ENCODE measurements around the gene ZNF428.

DNA sequence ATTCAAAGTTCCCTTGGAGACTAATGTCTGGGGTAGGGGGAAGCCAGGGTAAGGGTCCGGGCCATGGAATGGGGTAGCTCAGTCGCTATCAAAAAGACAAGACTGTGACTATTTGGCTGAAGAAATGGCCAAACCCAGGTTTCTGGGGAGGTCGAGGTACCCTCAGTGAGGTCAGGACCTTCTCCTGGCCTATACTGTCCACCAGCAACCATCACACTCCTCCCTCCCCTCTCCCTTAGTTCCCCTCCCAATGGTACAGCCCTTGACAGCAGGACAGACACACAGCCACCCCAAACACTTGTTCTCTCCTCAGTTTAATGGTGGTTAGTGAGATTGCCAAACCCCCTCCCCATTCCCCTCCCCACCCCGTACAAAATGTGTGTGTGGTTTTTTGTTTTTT is 2.6 kb upstream of the ZNF428 start:
- TF ChIP-seq, protein P1, sequence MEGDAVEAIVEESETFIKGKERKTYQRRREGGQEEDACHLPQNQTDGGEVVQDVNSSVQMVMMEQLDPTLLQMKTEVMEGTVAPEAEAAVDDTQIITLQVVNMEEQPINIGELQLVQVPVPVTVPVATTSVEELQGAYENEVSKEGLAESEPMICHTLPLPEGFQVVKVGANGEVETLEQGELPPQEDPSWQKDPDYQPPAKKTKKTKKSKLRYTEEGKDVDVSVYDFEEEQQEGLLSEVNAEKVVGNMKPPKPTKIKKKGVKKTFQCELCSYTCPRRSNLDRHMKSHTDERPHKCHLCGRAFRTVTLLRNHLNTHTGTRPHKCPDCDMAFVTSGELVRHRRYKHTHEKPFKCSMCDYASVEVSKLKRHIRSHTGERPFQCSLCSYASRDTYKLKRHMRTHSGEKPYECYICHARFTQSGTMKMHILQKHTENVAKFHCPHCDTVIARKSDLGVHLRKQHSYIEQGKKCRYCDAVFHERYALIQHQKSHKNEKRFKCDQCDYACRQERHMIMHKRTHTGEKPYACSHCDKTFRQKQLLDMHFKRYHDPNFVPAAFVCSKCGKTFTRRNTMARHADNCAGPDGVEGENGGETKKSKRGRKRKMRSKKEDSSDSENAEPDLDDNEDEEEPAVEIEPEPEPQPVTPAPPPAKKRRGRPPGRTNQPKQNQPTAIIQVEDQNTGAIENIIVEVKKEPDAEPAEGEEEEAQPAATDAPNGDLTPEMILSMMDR (IDR thresholded peaks at IDR 0.05 in 2 of 3, conservative IDR thresholded peaks at IDR 0.05 in 1 of 3; ENCODE audit: borderline replicate concordance in 1 of 3, insufficient read depth in 1 of 3, low read depth in 2 of 3, low read length in 2 of 3), result no peak
- no peak for TF ChIP-seq SP1 (IDR thresholded peaks at IDR 0.05; ENCODE audit: low read depth)
- TF ChIP-seq JUND (IDR thresholded peaks at IDR 0.05), result no peak

Data from HCT116 (cell line).